NT2/D1 (cell line): Measurements from ENCODE around the gene CD4.

Source experiments
- SUZ12 ChIP-seq: IDR thresholded peaks from 2 replicates; pipeline ENCODE4 v1.6.1; 2011; ENCODE audit not compliant: insufficient read length, insufficient read depth; ENCODE audit errors: extremely low read depth
- YY1 ChIP-seq: IDR thresholded peaks from 2 replicates; pipeline ENCODE4 v1.6.1; 2011; ENCODE audit not compliant: insufficient read length, insufficient read depth

GRCh38 chr12:6778574-6779550, 10.5 kb upstream of the CD4 start:
- TF ChIP-seq SUZ12 (no peak), YY1 (no peak)
